GM12891 (cell line): Measurements from ENCODE around the gene RAMP3.

Experiments used
- PAX5 ChIP-seq: IDR thresholded peaks from 2 replicates; pipeline ENCODE4 v1.6.1; 2011; ENCODE audit warnings: low read length, moderate library complexity, mild to moderate bottlenecking; ENCODE audit not compliant: insufficient read depth, severe bottlenecking
- POLR2A ChIP-seq: IDR thresholded peaks from 2 replicates; pipeline ENCODE4 v1.6.1; 2011; ENCODE audit warnings: low read depth, low read length, control low read depth
- POLR2AphosphoS5 ChIP-seq: IDR thresholded peaks from 2 replicates; pipeline ENCODE4 v1.6.1; 2011; ENCODE audit warnings: low read depth, low read length, control low read depth
- SPI1 ChIP-seq: IDR thresholded peaks from 2 replicates; pipeline ENCODE4 v1.6.1; 2011; ENCODE audit warnings: low read depth, low read length, control low read depth
- TAF1 ChIP-seq: IDR thresholded peaks from 2 replicates; pipeline ENCODE4 v1.6.1; 2011; ENCODE audit warnings: low read depth, low read length, control low read depth

DNA sequence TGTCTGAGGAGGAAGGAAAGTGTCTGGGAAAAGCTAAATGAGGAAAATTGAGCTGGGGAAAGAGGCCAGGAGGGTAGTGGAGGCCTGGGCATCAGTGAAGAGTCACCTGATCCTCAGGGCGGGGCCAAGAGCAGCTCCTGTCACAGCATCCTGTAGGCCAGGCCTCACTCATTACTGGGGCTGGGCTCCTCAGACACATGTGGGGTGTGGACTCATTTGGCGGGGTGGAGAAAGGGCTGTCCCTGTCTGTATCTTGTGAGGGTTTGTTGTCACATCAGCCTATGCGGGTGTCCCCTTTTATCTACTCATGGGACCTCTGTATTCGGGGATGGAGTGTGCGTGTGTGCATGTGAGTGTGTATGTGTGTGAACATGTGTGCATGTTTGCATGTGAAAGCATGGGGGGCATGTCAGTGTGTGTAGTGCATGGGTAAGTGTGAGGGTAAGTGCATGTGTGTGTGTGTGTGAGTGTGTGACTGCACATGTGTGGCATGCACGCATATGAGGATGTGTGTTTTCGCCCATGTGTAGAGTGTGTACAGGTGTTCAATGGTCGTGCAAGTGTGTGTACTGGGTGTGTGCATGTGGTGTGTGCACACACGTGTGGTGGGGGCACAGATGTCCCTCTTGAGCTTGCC is 67.8 kb downstream of the RAMP3 start:
- TF ChIP-seq POLR2AphosphoS5 (no peak), POLR2A (no peak), TAF1 (no peak), SPI1 (no peak), PAX5 (no peak)
